ENCODE results near the gene VWA2. TPM values are rescaled to one million over a fixed set of nuclear protein-coding genes. Genes with fewer than 3 reads are reported as not detected.

VWA2 gene
- total RNA-seq, 6 experiments from 2014 or later = 0.07 TPM; not detected in 5

DNA sequence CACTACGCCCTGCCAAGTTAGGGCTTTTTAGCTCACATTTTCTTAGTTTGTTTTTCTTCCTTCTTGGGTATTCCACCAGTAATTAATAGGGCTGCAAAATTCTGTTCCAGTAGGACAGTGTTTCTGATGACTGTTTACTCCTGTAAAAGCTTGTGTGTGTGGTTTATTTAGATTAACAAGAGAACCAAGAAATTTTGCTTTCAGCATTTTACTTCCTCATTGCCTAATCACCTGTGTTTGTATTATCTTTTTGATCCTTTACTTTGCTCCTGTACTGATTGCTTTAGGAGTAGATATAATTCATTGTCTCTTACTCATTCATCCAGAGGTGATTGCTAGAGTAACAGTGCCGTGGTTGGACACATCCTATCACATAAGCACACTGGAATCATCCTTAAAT, 32.2 kb upstream of the VWA2 start:
- DNase-seq = no peak
- Mint-ChIP-seq H3K36me3 (ENCODE audit: low read depth) (no peaks in the 10 kb centered on the region), H3K27ac (no peak overlapping the region), H3K4me1 (ENCODE audit: low read depth) (no peaks in the 10 kb centered on the region), H3K27me3 (ENCODE audit: insufficient read depth) (peaks cover 22% of the 10 kb centered on the region), H3K9me3 (no peaks in the 10 kb centered on the region), H3K4me3 (no peak overlapping the region)
- TF ChIP-seq, protein P1, sequence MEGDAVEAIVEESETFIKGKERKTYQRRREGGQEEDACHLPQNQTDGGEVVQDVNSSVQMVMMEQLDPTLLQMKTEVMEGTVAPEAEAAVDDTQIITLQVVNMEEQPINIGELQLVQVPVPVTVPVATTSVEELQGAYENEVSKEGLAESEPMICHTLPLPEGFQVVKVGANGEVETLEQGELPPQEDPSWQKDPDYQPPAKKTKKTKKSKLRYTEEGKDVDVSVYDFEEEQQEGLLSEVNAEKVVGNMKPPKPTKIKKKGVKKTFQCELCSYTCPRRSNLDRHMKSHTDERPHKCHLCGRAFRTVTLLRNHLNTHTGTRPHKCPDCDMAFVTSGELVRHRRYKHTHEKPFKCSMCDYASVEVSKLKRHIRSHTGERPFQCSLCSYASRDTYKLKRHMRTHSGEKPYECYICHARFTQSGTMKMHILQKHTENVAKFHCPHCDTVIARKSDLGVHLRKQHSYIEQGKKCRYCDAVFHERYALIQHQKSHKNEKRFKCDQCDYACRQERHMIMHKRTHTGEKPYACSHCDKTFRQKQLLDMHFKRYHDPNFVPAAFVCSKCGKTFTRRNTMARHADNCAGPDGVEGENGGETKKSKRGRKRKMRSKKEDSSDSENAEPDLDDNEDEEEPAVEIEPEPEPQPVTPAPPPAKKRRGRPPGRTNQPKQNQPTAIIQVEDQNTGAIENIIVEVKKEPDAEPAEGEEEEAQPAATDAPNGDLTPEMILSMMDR (IDR thresholded peaks at IDR 0.05) = no peak

DNA sequence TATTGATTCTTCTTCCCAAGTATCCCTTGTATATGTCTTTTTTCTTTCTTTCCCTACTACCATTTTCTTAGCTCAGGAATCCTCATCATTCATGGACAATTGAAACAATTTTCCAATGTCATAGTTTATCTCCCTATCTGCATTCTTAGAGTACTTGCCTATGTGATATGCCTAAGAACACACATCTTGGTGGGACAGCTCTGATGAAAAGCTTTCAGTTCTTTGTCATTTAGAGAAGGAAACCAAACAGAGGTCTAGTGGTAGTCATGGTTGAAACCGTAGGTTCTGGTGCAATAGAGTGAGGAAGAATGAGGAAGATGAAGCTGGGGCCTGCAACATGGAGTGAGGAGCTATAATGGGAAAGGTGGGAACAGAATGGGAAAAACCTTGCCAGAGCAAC, 31.7 kb upstream of the VWA2 start:
- H3K9me3 Mint-ChIP-seq = no peaks in the 10 kb centered on the region
- H3K27ac Mint-ChIP-seq = no peak overlapping the region
- no peak overlapping the region for H3K4me3 Mint-ChIP-seq
- H3K36me3 Mint-ChIP-seq (ENCODE audit: low read depth) = no peaks in the 10 kb centered on the region
- no peak for DNase-seq
- H3K4me1 Mint-ChIP-seq (ENCODE audit: low read depth) = no peaks in the 10 kb centered on the region
- TF ChIP-seq, protein P1 (IDR thresholded peaks at IDR 0.05) = no peak
- H3K27me3 Mint-ChIP-seq (ENCODE audit: insufficient read depth) = peaks cover 22% of the 10 kb centered on the region

GRCh38 chr10:114208351-114208750, 30.7 kb upstream of the VWA2 start:
- Mint-ChIP-seq H3K9me3 (no peaks in the 10 kb centered on the region), H3K4me1 (ENCODE audit: low read depth) (no peaks in the 10 kb centered on the region), H3K27me3 (ENCODE audit: insufficient read depth) (peaks cover 22% of the 10 kb centered on the region), H3K36me3 (ENCODE audit: low read depth) (no peaks in the 10 kb centered on the region), H3K4me3 (no peak overlapping the region), H3K27ac (no peak overlapping the region)
- TF ChIP-seq, protein P1 (IDR thresholded peaks at IDR 0.05) = no peak
- DNase-seq = no peak

DNA sequence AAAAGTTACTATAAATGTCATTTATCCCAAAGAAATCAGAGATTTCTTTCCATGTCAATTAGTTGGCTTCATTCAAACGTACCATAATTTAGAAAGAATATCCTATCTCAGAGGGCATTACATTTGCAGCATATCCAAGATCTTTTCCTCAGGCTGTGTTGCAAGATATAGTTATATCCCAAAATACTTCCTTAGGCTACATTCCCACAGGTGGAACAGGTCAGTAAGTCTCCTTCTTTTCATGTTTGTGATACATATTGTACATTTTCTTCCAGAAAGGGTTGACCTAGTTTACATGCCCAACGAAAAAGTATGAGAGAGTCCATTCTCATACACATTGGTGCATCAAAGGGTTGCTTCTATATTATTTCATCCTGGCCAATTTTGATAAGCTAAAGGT, 26.9 kb upstream of the VWA2 start:
- no peak for DNase-seq
- no peaks in the 10 kb centered on the region for H3K4me1 Mint-ChIP-seq (ENCODE audit: low read depth)
- peaks cover 15% of the 10 kb centered on the region for H3K27me3 Mint-ChIP-seq (ENCODE audit: insufficient read depth)
- no peak overlapping the region for H3K4me3 Mint-ChIP-seq
- no peak overlapping the region for H3K27ac Mint-ChIP-seq
- TF ChIP-seq, protein P1 (IDR thresholded peaks at IDR 0.05) = no peak
- H3K9me3 Mint-ChIP-seq = no peaks in the 10 kb centered on the region
- H3K36me3 Mint-ChIP-seq (ENCODE audit: low read depth) = no peaks in the 10 kb centered on the region

DNA sequence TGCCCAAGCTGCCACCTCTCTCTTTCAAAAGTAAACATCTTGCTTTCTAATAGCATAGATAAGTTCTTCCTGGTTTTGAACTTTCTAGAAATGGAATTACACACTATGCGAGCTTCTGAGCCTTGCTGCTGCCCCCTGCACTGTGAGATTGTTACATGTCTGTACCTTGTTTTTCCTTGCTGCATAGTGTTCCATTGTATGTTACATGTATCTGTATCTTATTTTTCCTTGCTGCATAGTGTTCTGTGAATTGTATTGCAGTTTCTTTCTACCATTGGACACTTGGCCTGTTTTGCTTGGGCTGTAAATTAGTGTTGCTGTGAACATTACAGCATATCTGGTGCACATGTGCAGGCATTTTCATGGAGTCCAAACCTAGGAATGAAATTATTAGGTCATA, 24.0 kb upstream of the VWA2 start:
- Mint-ChIP-seq H3K4me3 (no peak overlapping the region), H3K4me1 (ENCODE audit: low read depth) (no peaks in the 10 kb centered on the region), H3K36me3 (ENCODE audit: low read depth) (no peaks in the 10 kb centered on the region), H3K9me3 (no peaks in the 10 kb centered on the region), H3K27me3 (ENCODE audit: insufficient read depth) (peaks cover 14% of the 10 kb centered on the region; the same call in 1 of the 2 replicates), H3K27ac (no peak overlapping the region)
- TF ChIP-seq, protein P1 (IDR thresholded peaks at IDR 0.05) = no peak
- DNase-seq = no peak

- TF ChIP-seq, protein P1 (IDR thresholded peaks at IDR 0.05) = no peak
- no peak for DNase-seq
- Mint-ChIP-seq H3K27ac (no peak overlapping the region), H3K4me3 (no peak overlapping the region), H3K36me3 (ENCODE audit: low read depth) (no peaks in the 10 kb centered on the region), H3K9me3 (no peaks in the 10 kb centered on the region), H3K4me1 (ENCODE audit: low read depth) (no peaks in the 10 kb centered on the region), H3K27me3 (ENCODE audit: insufficient read depth) (peaks cover 18% of the 10 kb centered on the region)
Measured at GRCh38 chr10:114220281-114220680, 18.8 kb upstream of the VWA2 start.

Data from HFFc6 (cell line).